HEK293T (cell line): ENCODE data around the gene LEFTY1.

ENCODE experiments used
- CTCF ChIA-PET: fragments of 350-600 bp; formaldehyde crosslinking; extraction: SDS; loops from one replicate; lab custom pipeline; 2021; ENCODE audit warnings: antibody characterized with exemption, inconsistent platforms; lab: Yijun Ruan, JAX
- POLR2A ChIA-PET: fragments of 350-600 bp; formaldehyde crosslinking; extraction: SDS; loops from one replicate; lab custom pipeline; 2020; ENCODE audit warnings: antibody characterized with exemption, inconsistent platforms; lab: Yijun Ruan, JAX
- DNase-seq: peaks from one replicate; pipeline ENCODE4 v3.0.0; 2012; ENCODE audit warnings: mixed read lengths; ENCODE audit errors: extremely low spot score
- ARNT ChIP-seq: fragments of 450-650 bp; IDR thresholded peaks from 2 replicates; pipeline ENCODE4 v1.6.1; 2017; ENCODE audit warnings: mild to moderate bottlenecking
- BHLHE40 ChIP-seq: fragments of 450-650 bp; IDR thresholded peaks from 2 replicates; pipeline ENCODE4 v1.6.1; 2016; ENCODE audit warnings: mild to moderate bottlenecking, moderate library complexity, borderline replicate concordance
- CTBP1 ChIP-seq: fragments of 450-650 bp; IDR thresholded peaks from 2 replicates; pipeline ENCODE4 v1.6.1; 2016; ENCODE audit warnings: borderline replicate concordance
- ELF4 ChIP-seq: fragments of 450-650 bp; IDR thresholded peaks from 2 replicates; pipeline ENCODE4 v1.6.1; 2017; ENCODE audit warnings: antibody characterized with exemption
- FOXA1 ChIP-seq: fragments of 450-650 bp; IDR thresholded peaks from 2 replicates; pipeline ENCODE4 v1.6.1; 2016; ENCODE audit warnings: mild to moderate bottlenecking
- FOXK2 ChIP-seq: fragments of 450-650 bp; IDR thresholded peaks from 2 replicates; pipeline ENCODE4 v1.6.1; 2016; ENCODE audit warnings: mild to moderate bottlenecking
- FOXM1 ChIP-seq: fragments of 450-650 bp; IDR thresholded peaks from 2 replicates; pipeline ENCODE4 v1.6.1; 2017; ENCODE audit warnings: mild to moderate bottlenecking, borderline replicate concordance
- HDGF ChIP-seq: fragments of 450-650 bp; IDR thresholded peaks from 2 replicates; pipeline ENCODE4 v1.6.1; 2017; ENCODE audit warnings: antibody characterized with exemption, borderline replicate concordance
- L3MBTL2 ChIP-seq: fragments of 450-650 bp; conservative IDR thresholded peaks from 2 replicates; pipeline ENCODE4 v1.6.1; 2016; ENCODE audit warnings: mild to moderate bottlenecking
- LEF1 ChIP-seq: fragments of 450-650 bp; IDR thresholded peaks from 2 replicates; pipeline ENCODE4 v1.6.1; 2017; ENCODE audit warnings: mild to moderate bottlenecking, borderline replicate concordance
- NFRKB ChIP-seq: fragments of 450-650 bp; IDR thresholded peaks from 2 replicates; pipeline ENCODE4 v1.6.1; 2016; ENCODE audit warnings: mild to moderate bottlenecking, moderate library complexity
- SP1 ChIP-seq: fragments of 450-650 bp; IDR thresholded peaks from 2 replicates; pipeline ENCODE4 v1.6.1; 2017
- SUZ12 ChIP-seq: fragments of 450-650 bp; IDR thresholded peaks from 2 replicates; pipeline ENCODE4 v1.6.1; 2016; ENCODE audit warnings: mild to moderate bottlenecking
- TARDBP ChIP-seq: fragments of 450-650 bp; IDR thresholded peaks from 2 replicates; pipeline ENCODE4 v1.6.1; 2016
- ZNF384 ChIP-seq: fragments of 450-650 bp; IDR thresholded peaks from 2 replicates; pipeline ENCODE4 v1.6.1; 2016
- TF ChIP-seq, protein P1 (sequence below): fragments of 450-650 bp; IDR thresholded peaks from 2 replicates; pipeline ENCODE4 v1.6.1; 2016

Gene LEFTY1

DNA sequence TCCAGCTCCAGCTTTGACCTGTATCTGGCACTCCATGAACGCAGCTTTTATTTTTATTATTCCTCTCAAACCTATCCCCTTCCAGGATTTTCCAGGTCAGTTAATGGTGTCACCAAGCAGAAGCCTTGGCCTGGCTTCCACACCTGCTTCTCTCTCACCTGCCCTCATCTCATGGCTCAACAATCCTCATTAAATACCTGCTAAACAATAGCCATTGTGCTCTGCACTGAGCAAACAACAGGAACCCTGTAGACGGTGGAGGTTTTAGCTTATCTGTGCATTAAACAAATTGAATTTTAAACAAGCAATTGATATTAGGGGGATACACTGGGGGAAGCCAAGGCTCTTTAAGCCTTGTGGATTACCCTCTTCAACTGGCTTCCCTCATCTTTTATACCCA, 19.8 kb upstream of the LEFTY1 start:
- DNase-seq, result no peak
- ChIA-PET CTCF (no interaction called here), POLR2A (interaction anchor here (2.4 kb wide), 1 partner anchor 15 kb away, joined by 7 read pairs; the partner anchor contains the start of gene PYCR2)
- no peak for TF ChIP-seq BHLHE40
- no peak for TF ChIP-seq SP1
- TF ChIP-seq NFRKB, result no peak
- TF ChIP-seq TARDBP, result no peak
- no peak for TF ChIP-seq ZNF384
- no peak for TF ChIP-seq ELF4
- no peak for TF ChIP-seq FOXK2
- no peak for TF ChIP-seq L3MBTL2
- no peak for TF ChIP-seq SUZ12
- TF ChIP-seq FOXA1, result no peak
- no peak for TF ChIP-seq LEF1
- TF ChIP-seq, protein P1, sequence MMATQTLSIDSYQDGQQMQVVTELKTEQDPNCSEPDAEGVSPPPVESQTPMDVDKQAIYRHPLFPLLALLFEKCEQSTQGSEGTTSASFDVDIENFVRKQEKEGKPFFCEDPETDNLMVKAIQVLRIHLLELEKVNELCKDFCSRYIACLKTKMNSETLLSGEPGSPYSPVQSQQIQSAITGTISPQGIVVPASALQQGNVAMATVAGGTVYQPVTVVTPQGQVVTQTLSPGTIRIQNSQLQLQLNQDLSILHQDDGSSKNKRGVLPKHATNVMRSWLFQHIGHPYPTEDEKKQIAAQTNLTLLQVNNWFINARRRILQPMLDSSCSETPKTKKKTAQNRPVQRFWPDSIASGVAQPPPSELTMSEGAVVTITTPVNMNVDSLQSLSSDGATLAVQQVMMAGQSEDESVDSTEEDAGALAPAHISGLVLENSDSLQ, result no peak

DNA sequence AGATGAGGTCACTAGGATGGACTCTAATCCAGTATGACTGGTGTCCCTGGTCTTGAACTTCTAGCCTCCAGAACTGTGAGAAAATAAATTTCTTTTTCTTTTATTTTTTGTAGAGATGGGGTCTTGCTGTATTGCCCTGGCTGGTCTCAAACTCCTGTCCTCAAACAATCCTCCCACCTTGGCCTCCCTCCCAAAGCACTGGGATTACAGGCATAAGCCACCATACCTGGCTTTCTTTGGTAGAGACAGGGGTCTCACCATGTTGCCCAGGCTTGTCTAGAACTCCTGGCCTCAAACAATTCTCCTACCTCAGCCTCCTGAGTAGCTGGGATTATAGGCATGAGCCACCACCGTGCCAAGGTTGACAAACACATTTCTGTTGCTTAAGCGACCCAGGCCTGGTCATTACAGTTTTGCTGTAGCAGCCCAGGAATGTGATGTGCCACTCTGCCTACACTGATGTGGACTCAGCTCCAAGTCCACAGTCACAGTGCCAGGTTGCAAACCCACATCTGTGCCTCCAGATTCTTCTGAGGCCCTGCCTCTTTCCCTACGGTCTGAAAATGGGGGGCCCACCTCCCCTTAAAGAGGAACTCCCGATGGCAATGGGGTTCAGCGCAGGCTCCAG, 19.2 kb upstream of the LEFTY1 start:
- CTCF ChIA-PET, result no interaction called here
- DNase-seq, result no peak
- TF ChIP-seq SP1 (no peak), ELF4 (no peak), FOXA1 (no peak), ARNT (no peak), L3MBTL2 (no peak), ZNF384 (no peak), TARDBP (no peak), NFRKB (no peak), FOXM1 (no peak), CTBP1 (no peak), HDGF (no peak), FOXK2 (no peak), LEF1 (no peak), BHLHE40 (no peak), SUZ12 (no peak)
- TF ChIP-seq, protein P1, result no peak
- POLR2A ChIA-PET, result interaction anchor here (2.4 kb wide), 1 partner anchor 16 kb away, joined by 7 read pairs; the partner anchor contains the start of gene PYCR2

DNA sequence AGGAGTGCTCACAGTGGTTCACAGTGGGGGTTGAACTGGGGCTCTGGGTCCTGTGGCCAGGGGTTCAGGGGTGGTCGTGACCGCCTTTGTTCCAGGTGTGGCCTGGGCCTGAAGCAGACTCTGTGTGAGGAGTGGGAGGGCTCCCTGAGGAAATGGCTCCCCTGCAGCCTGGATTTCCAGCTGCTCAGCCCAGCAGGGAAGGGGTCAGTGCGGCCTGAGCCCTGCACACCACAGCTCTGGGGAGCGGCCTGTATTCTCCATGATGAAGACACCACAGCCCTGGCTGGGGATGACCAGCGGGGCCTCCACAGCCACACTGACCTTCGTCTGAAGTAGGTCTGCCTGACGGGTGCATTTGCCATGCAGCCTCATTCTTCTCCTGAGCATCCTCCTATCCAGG, 18.4 kb upstream of the LEFTY1 start:
- TF ChIP-seq SUZ12 (no peak), TARDBP (no peak), FOXM1 (no peak), ARNT (no peak), BHLHE40 (no peak), CTBP1 (no peak), SP1 (no peak), FOXK2 (no peak), LEF1 (no peak), HDGF (no peak), ELF4 (no peak), FOXA1 (no peak), NFRKB (no peak), ZNF384 (no peak), L3MBTL2 (no peak)
- TF ChIP-seq, protein P1, result no peak
- CTCF ChIA-PET, result no interaction called here
- no peak for DNase-seq
- POLR2A ChIA-PET, result interaction anchor here (1.2 kb wide), 1 partner anchor 27 kb away, joined by 3 read pairs; no protein-coding TSS in a partner anchor

DNA sequence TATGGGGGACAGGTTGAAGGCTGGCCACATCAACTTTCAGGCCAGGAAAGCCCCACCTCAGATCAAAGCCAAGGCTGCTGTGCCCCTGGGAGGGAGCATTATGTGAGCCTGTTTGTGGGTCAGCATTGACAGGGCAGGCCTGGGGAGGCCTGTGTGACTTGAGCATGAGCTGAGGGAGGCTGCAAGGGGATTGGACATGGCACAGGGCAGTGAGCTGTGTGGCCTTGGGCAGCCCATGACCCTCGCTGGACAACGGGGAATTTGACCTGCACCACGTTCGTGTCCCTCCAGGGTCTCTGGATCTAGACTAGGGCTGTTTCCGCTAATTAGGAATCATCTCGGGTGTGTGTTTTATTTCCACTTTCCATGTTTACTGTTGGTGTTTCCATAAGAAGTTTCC, 17.5 kb upstream of the LEFTY1 start:
- no peak for TF ChIP-seq ELF4
- TF ChIP-seq ARNT, result no peak
- TF ChIP-seq NFRKB, result no peak
- no peak for TF ChIP-seq TARDBP
- TF ChIP-seq, protein P1, result no peak
- TF ChIP-seq SUZ12, result no peak
- TF ChIP-seq HDGF, result no peak
- no peak for TF ChIP-seq FOXA1
- no peak for DNase-seq
- CTCF ChIA-PET, result no interaction called here
- POLR2A ChIA-PET, result interaction anchor here (1.1 to 2.7 kb wide), 4 partner anchors 18 to 26 kb away, joined by 3 to 16 read pairs (median 4); partner anchors contain the start of genes PYCR2 and TMEM63A

DNA sequence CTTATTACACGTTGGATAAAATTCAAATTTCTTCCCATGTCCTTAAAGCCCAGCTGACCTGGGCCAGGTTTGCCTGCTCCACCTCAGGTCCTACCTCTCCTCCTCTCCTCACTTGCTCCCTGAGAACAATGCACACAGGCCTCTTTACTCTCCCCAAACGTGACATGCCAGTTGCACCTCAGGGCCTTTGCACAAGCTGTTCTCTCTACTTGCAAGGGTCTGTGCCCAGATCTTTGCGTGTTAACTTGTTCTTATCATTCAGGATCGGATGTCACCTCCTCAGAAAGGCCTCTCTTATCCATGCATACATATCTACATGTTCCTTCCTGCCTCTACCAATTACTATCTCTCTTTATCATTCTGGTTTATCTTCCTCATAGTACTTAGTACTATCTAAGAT, 14.7 kb upstream of the LEFTY1 start:
- POLR2A ChIA-PET, result interaction anchor here (3.6 kb wide), 1 partner anchor 22 kb away, joined by 11 read pairs; the partner anchor contains the start of gene TMEM63A
- DNase-seq, result no peak
- CTCF ChIA-PET, result no interaction called here

More for the DNA sequence above, 14.7 kb upstream of the LEFTY1 start:
- no peak for TF ChIP-seq NFRKB
- TF ChIP-seq ARNT, result no peak
- no peak for TF ChIP-seq TARDBP
- TF ChIP-seq, protein P1, result no peak
- no peak for TF ChIP-seq FOXM1
- TF ChIP-seq BHLHE40, result no peak
- no peak for TF ChIP-seq FOXA1
- TF ChIP-seq L3MBTL2, result no peak
- no peak for TF ChIP-seq SP1
